Vagina (tissue), 2 donors: ENCODE data around the gene KCTD16.

Experiments used
- POLR2AphosphoS5 ChIP-seq, 2 donors: sonication (generic); formaldehyde crosslinking; IDR thresholded peaks; one replicate each; pipeline ENCODE4 v1.9.0; 2017; ENCODE audit warnings: antibody characterized with exemption in 2 of 2, mild to moderate bottlenecking in 2 of 2, low read depth in 1 of 2; ENCODE audit not compliant: insufficient read depth in 1 of 2
- TF ChIP-seq, protein P1 (sequence below), 3 experiments: fragments of 450-650 bp in 2 of 3; fragments of 200-600 bp in 1 of 3; sonication (generic) in 1 of 3; IDR thresholded peaks; one replicate each; pipeline ENCODE4 v1.5.1; 2017 to 2019; ENCODE audit warnings: antibody characterized with exemption in 3 of 3, mild to moderate bottlenecking in 2 of 3, moderate library complexity in 2 of 3

DNA sequence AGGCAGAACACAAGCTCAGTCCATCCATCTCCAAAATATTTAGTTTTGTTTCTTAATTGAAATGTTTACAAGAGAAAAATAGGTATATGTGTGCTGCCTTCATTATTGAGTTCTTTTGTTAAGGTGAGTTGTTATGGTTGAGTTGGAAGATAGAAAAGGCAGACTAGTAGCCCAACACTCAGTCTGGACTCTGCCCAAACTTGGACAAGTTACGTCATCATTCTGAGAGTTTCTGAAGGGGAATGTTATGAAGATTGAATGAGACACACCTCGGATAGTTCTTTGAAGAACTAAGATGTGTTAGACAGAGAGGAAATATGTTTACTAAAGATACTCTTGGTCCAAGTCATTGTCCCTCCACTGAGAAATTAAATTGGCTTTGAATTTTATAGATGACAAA lies 245.5 kb downstream of the KCTD16 start:
- TF ChIP-seq, protein P1, sequence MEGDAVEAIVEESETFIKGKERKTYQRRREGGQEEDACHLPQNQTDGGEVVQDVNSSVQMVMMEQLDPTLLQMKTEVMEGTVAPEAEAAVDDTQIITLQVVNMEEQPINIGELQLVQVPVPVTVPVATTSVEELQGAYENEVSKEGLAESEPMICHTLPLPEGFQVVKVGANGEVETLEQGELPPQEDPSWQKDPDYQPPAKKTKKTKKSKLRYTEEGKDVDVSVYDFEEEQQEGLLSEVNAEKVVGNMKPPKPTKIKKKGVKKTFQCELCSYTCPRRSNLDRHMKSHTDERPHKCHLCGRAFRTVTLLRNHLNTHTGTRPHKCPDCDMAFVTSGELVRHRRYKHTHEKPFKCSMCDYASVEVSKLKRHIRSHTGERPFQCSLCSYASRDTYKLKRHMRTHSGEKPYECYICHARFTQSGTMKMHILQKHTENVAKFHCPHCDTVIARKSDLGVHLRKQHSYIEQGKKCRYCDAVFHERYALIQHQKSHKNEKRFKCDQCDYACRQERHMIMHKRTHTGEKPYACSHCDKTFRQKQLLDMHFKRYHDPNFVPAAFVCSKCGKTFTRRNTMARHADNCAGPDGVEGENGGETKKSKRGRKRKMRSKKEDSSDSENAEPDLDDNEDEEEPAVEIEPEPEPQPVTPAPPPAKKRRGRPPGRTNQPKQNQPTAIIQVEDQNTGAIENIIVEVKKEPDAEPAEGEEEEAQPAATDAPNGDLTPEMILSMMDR (IDR thresholded peaks at IDR 0.05), result no peak
- no peak for TF ChIP-seq POLR2AphosphoS5 (IDR thresholded peaks at IDR 0.05; ENCODE audit: insufficient read depth in 1 of 2, low read depth in 1 of 2)
